LNCaP clone FGC (cell line): ENCODE results near the gene GPSM3.

Experiments used
- DNase-seq: peaks from one replicate; pipeline ENCODE4 v3.0.0-alpha.2; 2011; ENCODE audit warnings: low read depth
- H3K4me3 ChIP-seq: 2 replicates; pipeline ENCODE4 v1.5.1; 2011; ENCODE audit warnings: mild to moderate bottlenecking, low read depth, low read length, control low read depth
- CTCF ChIP-seq: IDR thresholded peaks from 2 replicates; pipeline ENCODE4 v1.5.1; 2012; ENCODE audit warnings: mild to moderate bottlenecking; ENCODE audit not compliant: control insufficient read depth, insufficient read depth; ENCODE audit errors: extremely low read depth

GPSM3 gene

GRCh38 chr6:32176476-32177182 lies 15.8 kb downstream of the GPSM3 start:
- no peak for TF ChIP-seq CTCF
- no peak for DNase-seq
- H3K4me3 ChIP-seq, result peak overlapping the region; percentile 99

GRCh38 chr6:32175711-32176475 lies 16.6 kb downstream of the GPSM3 start, which contains the start of gene AGPAT1:
Gene AGPAT1 (minus strand): TSS chr6:32176084. CDS start chr6:32171496, 4,588 bp downstream.
- peak within 1 kb of the TSS; percentile 99 for H3K4me3 ChIP-seq
- DNase-seq, result peak; percentile 90
- no peak for TF ChIP-seq CTCF

- DNase-seq, result no peak
- peak overlapping the region; percentile 99 for H3K4me3 ChIP-seq
- no peak for TF ChIP-seq CTCF
Observed at GRCh38 chr6:32175322-32175710, 17.1 kb downstream of the GPSM3 start.

- no peak overlapping the region for H3K4me3 ChIP-seq
- TF ChIP-seq CTCF, result no peak
- no peak for DNase-seq
Observed at GRCh38 chr6:32174416-32174815, 18.0 kb downstream of the GPSM3 start.

GRCh38 chr6:32173051-32173727 lies 19.3 kb downstream of the GPSM3 start:
- TF ChIP-seq CTCF, result no peak
- H3K4me3 ChIP-seq, result no peak overlapping the region
- no peak for DNase-seq

GRCh38 chr6:32171234-32171633 lies 21.2 kb downstream of the GPSM3 start:
- no peak for TF ChIP-seq CTCF
- no peak overlapping the region for H3K4me3 ChIP-seq
- no peak for DNase-seq
